Stimulated activated CD4-positive, alpha-beta T cell treated with anti-CD3 and anti-CD28 coated beads, TNF-alpha, amount 100 ng/mL, for 1 hour (primary cell): ENCODE results near the gene PLCD3.

ENCODE experiments used
- DNase-seq, 3 donors: peaks; one replicate each; pipeline ENCODE4 v3.0.0-alpha.2; 2020; ENCODE audit warnings: low read depth in 3 of 3, low spot score in 1 of 3

The PLCD3 gene

GRCh38 chr17:45077643-45078042 is 54.7 kb downstream of the PLCD3 start:
- DNase-seq = no peak

- DNase-seq = no peak
Measured at GRCh38 chr17:45073414-45074070, 58.8 kb downstream of the PLCD3 start.

GRCh38 chr17:45070809-45071208 is 61.5 kb downstream of the PLCD3 start:
- no peak for DNase-seq

GRCh38 chr17:45070001-45070400 is 62.3 kb downstream of the PLCD3 start:
- DNase-seq = no peak

GRCh38 chr17:45067637-45068036 is 64.7 kb downstream of the PLCD3 start:
- DNase-seq = no peak

GRCh38 chr17:45063198-45063597 is 69.1 kb downstream of the PLCD3 start:
- DNase-seq = no peak

GRCh38 chr17:45061606-45062205 is 70.6 kb downstream of the PLCD3 start:
- no peak for DNase-seq

GRCh38 chr17:45060797-45061605 is 71.3 kb downstream of the PLCD3 start, which contains the start of gene NMT1:
Gene NMT1, plus strand, starts transcription at chr17:45061317. Its CDS starts 13 bp downstream, at chr17:45061330.
- DNase-seq = peak; percentile 83 to 91 (median 88)

- DNase-seq = no peak
Measured at GRCh38 chr17:45060382-45060796, 71.9 kb downstream of the PLCD3 start.
